HFF-Myc (cell line): ENCODE results near the gene TPR.
"Not testable (repeated sequence)": the region's sequence is repeated elsewhere in the genome, so short reads cannot be mapped to it uniquely, and the experiment has no call there.

Experiments used
- DNase-seq: peaks from one replicate; pipeline ENCODE4 v3.0.0-alpha.2; 2011; ENCODE audit warnings: low read depth; ENCODE audit errors: extremely low read depth
- H3K4me3 ChIP-seq: replicated peaks from 2 replicates; pipeline ENCODE4 v1.5.1; 2011; ENCODE audit warnings: low read depth, mild to moderate bottlenecking, control low read depth, low read length
- TF ChIP-seq, protein P1 (sequence below): IDR thresholded peaks from 2 replicates; pipeline ENCODE4 v1.5.1; 2012; ENCODE audit warnings: mild to moderate bottlenecking, low read depth, low read length, control low read depth; ENCODE audit errors: missing control alignments

Gene TPR

DNA sequence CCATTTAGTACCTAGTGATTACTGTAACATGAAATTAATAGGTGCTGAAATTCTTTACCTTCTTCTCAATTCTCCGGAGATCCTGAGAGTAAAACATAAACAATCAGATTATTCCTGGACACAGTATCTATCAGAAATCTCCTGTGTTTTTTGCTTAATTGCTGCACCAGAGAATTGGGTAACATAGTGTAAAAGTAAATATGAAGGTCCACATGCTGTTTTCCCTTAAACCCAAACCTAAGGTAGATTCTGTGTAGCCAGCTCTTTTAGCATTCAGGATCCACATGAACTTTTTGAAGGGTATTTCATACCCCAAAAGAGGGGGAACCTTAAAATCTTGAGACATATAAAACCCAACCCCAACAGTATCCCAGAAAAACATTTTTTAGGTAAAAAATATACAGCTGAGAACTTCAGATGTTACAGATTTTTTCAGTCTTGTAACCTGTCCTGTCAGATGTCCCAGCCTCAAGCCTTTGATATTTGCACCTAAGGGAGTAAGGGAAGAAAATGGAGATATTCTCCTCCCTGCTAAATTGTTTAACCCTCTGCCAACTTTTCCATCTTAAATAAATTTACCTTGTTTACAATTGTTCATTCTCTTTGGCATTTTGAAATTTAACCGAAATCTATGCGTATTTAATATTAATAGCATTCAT lies 11.8 kb upstream of the TPR start:
- TF ChIP-seq, protein P1, sequence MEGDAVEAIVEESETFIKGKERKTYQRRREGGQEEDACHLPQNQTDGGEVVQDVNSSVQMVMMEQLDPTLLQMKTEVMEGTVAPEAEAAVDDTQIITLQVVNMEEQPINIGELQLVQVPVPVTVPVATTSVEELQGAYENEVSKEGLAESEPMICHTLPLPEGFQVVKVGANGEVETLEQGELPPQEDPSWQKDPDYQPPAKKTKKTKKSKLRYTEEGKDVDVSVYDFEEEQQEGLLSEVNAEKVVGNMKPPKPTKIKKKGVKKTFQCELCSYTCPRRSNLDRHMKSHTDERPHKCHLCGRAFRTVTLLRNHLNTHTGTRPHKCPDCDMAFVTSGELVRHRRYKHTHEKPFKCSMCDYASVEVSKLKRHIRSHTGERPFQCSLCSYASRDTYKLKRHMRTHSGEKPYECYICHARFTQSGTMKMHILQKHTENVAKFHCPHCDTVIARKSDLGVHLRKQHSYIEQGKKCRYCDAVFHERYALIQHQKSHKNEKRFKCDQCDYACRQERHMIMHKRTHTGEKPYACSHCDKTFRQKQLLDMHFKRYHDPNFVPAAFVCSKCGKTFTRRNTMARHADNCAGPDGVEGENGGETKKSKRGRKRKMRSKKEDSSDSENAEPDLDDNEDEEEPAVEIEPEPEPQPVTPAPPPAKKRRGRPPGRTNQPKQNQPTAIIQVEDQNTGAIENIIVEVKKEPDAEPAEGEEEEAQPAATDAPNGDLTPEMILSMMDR: no peak
- no peak for DNase-seq

DNA sequence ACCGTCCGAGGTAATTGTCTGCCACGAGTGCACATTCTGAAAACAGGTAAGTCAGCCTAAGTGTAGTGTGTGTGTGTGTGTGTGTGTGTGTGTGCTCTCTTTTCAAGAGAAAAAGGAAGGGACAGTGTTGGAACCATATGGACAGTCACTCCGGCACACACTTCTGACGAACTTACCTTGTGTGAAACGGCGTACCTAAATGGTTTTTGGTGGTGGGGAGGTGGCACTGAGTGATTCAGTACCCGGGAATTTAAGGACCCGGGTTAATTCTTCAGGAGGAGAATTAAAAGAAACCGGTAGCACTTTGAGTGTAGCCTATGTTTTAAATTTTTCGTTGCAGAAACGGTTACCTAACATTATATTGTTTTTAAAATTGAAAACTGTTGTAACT lies 871 bp upstream of the TPR start:
- H3K4me3 ChIP-seq: peak overlapping the region; percentile 93
- TF ChIP-seq, protein P1: no peak
- DNase-seq: no peak

More for the DNA sequence above, 11.8 kb upstream of the TPR start:
- no peak overlapping the region for H3K4me3 ChIP-seq

DNA sequence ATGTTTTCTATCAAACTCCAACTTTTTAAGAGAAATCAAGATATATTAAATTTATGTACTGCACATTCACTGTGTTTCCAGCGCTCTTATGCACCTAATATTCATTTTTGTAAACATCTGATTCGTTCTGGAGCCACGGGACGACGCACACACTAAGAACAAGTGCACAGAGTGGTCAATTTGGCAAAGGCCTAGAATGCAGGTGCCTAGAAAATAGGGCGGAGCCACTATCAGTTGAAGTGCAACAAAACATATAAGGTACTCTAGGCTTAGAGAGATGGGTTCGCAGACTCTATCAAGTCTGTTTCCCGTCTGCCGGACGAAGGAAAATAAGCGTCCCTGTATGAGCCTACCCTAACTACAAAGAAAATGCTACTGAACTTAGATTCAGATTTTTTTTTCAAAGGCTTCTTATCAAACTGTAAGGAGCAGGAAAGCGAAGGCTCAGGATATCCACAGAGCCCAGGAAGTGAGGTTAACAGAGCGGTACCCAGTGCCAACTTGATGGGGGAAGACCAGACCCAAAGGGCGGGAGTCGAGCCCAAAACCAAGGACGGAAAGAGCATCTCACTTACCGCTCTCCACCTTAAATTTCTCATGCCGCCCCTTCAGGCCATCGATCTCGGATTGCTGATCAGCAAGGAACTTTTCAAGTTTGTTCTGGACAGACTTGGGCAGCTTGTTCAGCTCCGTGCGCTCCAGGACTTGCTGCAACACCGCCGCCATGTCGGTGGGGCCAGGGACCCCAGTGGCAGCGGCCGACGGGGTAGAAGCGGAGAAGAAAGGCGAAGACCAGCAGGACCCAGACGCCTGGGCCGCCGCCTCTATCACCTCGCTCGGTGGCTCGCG lies 526 bp downstream of the TPR start:
- peak overlapping the region; percentile 93 for H3K4me3 ChIP-seq
- no peak for DNase-seq
- TF ChIP-seq, protein P1: no peak

DNA sequence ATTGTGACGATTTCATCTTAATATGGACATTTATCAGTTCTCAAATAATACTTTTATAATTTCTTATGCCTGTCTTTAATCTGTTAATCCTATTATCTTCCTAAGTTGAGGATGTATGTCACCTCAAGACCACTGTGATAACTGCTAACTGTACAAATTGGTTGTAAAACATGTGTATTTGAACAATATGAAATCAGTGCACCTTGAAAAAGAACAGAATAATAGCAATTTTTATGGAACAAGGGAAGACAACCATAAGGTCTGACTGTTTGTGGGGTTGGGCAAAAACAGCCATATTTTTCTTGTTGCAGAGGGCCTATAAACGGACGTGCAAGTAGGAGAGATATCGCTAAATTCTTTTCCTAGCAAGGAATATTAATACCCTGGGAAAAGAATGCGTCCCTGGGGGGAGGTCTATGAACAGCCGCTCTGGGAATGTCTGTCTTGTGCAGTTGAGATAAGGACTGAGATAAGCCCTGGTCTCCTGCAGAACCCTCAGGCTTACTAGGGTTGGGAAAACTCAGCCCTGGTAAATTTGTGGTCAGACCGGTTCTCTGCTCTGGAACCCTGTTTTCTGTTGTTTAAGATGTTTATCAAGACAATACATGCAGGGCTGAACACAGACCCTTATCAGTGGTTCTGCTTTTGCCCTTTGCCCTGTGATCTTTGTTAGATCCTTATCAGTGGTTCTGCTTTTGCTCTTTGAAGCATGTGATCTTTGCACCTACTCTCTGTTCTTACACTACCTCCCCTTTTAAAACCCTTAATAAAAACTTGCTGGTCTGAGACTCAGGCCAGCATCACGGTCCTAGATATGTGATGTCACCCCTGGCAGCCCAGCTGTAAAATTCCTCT lies 27.0 kb downstream of the TPR start:
- not testable (repeated sequence) for H3K4me3 ChIP-seq, DNase-seq

DNA sequence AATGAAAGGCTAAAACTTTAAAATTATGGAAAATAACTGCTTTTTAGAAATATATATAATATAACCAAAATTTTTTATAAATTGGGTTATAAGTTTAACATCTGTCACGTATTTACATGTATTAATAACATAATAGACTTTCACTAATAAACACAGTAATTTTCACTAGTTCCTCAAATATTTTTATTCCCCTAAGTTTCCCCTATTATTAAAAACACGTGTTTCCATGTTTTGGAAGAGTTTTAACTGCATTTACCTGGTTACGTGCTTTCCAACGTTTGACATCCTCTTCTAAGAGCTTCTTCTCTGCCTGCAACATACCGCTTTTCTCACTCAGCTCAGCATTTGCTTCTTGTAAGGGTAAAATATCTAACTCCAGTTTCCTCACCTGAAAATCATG lies 34.3 kb downstream of the TPR start:
- TF ChIP-seq, protein P1: no peak
- H3K4me3 ChIP-seq: no peak overlapping the region

DNA sequence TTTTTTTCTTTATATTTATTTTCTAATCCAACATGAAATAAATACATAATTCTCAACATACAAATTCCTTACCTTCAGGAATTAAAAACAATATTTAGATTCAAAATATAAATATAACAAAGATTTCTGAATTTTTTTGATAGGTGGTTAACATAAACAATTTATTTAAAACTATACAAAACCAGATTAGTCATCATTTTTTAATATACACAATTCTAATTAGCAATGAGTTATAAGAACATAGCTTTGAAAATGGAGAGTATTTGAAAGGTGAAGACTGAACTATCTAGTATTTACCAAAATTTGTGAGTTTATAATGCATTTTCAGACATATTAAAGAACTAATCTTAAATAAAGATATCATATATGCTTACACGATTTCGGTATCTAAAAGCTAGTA lies 37.5 kb downstream of the TPR start:
- TF ChIP-seq, protein P1: no peak
- no peak overlapping the region for H3K4me3 ChIP-seq
- no peak for DNase-seq

More for the DNA sequence above, 34.3 kb downstream of the TPR start:
- DNase-seq: no peak

DNA sequence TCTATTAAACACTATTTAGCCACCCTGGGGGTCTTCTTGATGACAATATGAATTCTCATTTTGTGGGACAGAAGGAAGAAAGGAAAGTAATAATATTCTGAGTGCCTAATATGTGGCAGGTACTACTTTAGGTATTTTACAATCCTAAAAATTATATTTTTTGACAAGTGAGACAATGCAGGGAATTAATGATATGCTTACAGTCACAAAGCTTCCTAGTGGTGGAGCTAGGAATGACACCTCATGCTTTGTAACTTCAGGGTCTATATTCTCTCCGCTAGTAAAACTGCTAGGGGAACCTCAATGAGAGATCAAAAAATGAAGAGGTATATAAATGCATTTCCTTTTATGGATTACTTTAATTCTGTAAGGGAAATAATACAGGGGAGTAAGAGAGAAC lies 44.3 kb downstream of the TPR start:
- TF ChIP-seq, protein P1: peak; percentile 40
- no peak for DNase-seq
- H3K4me3 ChIP-seq: no peak overlapping the region
